Loucy (cell line): Measurements from ENCODE around the gene ITGA8.

ENCODE experiments used
- EZH2phosphoT487 ChIP-seq: fragments of 200-600 bp; IDR thresholded peaks from 2 replicates; pipeline ENCODE4 v1.6.1; 2018; ENCODE audit warnings: antibody characterized with exemption, mild to moderate bottlenecking, moderate library complexity, borderline replicate concordance
- TF ChIP-seq, protein P1 (sequence below): fragments of 200-600 bp; sonication (generic); conservative IDR thresholded peaks from 2 replicates; pipeline ENCODE4 v1.5.1; 2014; ENCODE audit warnings: mild to moderate bottlenecking, antibody characterized with exemption, low read length

GRCh38 chr10:15658069-15658702 lies 61.5 kb downstream of the ITGA8 start:
- TF ChIP-seq, protein P1, sequence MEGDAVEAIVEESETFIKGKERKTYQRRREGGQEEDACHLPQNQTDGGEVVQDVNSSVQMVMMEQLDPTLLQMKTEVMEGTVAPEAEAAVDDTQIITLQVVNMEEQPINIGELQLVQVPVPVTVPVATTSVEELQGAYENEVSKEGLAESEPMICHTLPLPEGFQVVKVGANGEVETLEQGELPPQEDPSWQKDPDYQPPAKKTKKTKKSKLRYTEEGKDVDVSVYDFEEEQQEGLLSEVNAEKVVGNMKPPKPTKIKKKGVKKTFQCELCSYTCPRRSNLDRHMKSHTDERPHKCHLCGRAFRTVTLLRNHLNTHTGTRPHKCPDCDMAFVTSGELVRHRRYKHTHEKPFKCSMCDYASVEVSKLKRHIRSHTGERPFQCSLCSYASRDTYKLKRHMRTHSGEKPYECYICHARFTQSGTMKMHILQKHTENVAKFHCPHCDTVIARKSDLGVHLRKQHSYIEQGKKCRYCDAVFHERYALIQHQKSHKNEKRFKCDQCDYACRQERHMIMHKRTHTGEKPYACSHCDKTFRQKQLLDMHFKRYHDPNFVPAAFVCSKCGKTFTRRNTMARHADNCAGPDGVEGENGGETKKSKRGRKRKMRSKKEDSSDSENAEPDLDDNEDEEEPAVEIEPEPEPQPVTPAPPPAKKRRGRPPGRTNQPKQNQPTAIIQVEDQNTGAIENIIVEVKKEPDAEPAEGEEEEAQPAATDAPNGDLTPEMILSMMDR = no peak
- no peak for TF ChIP-seq EZH2phosphoT487
